Epithelial cell of proximal tubule (primary cell): ENCODE measurements around the gene CBLIF. TPM values are rescaled to one million over a fixed set of nuclear protein-coding genes. Genes with fewer than 3 reads are reported as not detected.
"Not testable (repeated sequence)": the region's sequence is repeated elsewhere in the genome, so short reads cannot be mapped to it uniquely, and the experiment has no call there.

ENCODE experiments used
- DNase-seq: peaks from one replicate; pipeline ENCODE4 v3.0.0-alpha.2; 2011; ENCODE audit warnings: low read depth
- H3K4me3 ChIP-seq: 2 replicates; pipeline ENCODE4 v1.5.1; 2011; ENCODE audit warnings: low read depth, mild to moderate bottlenecking, low read length
- total RNA-seq: library from RNA; depleted of rRNA; stranded (reverse); fragments of >200 nt; gene quantifications from 2 replicates; pipeline ENCODE4 v1.2.3, GENCODE V29; 2015
- TF ChIP-seq, protein P1 (sequence below): conservative IDR thresholded peaks from 2 replicates; pipeline ENCODE4 v1.5.1; 2012; ENCODE audit warnings: low read depth, mild to moderate bottlenecking, low read length

The CBLIF gene
- total RNA-seq, 1 donor from 2014 or later = not detected

DNA sequence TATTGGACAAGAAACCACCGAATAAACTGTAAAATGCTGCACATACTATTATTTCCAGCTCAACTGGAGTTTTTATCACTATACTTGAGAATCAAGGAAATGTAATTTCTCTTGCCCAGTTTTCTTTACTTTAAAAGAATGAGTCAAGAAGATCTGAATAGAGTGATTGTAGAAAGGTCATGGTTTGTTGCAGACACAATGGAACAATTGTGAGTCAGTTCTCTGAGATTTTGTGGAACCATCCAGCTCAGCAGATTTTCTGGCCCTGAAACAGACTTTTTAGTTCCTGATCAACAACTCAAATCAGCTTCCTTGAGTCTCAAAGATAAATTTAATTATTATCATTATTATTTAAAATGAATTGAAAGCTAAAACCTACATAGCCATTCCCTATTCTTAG, 19.7 kb upstream of the CBLIF start:
- DNase-seq = peak; percentile 74
- no peak overlapping the region for H3K4me3 ChIP-seq
- TF ChIP-seq, protein P1, sequence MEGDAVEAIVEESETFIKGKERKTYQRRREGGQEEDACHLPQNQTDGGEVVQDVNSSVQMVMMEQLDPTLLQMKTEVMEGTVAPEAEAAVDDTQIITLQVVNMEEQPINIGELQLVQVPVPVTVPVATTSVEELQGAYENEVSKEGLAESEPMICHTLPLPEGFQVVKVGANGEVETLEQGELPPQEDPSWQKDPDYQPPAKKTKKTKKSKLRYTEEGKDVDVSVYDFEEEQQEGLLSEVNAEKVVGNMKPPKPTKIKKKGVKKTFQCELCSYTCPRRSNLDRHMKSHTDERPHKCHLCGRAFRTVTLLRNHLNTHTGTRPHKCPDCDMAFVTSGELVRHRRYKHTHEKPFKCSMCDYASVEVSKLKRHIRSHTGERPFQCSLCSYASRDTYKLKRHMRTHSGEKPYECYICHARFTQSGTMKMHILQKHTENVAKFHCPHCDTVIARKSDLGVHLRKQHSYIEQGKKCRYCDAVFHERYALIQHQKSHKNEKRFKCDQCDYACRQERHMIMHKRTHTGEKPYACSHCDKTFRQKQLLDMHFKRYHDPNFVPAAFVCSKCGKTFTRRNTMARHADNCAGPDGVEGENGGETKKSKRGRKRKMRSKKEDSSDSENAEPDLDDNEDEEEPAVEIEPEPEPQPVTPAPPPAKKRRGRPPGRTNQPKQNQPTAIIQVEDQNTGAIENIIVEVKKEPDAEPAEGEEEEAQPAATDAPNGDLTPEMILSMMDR = no peak

GRCh38 chr11:59862252-59862651, 17.0 kb upstream of the CBLIF start:
- no peak for DNase-seq
- TF ChIP-seq, protein P1 = no peak

DNA sequence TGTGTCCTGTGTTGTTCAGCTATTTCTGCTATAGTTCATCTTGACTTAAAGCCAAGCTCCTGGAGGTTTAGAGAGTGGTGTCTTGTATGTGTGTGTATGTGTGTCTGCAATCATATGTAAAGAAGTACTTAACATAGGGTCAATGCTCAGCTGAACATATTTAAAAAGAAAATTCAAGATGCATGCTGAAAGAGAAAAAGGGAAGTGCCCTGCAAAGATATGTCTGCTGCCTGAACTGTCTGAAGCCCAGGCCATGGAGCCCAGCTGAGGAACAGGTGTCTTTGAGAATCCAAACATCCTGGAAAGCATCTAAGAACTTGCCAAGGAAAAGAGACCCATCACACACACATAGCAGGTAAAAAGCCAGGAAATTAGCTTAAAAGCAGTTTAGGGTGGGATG, 14.4 kb upstream of the CBLIF start:
- no peak overlapping the region for H3K4me3 ChIP-seq
- DNase-seq = no peak
- TF ChIP-seq, protein P1 = no peak

More at GRCh38 chr11:59862252-59862651, 17.0 kb upstream of the CBLIF start:
- H3K4me3 ChIP-seq = no peak overlapping the region

GRCh38 chr11:59857439-59858434, 12.4 kb upstream of the CBLIF start:
- H3K4me3 ChIP-seq = no peak overlapping the region
- peak; percentile 47 for DNase-seq
- TF ChIP-seq, protein P1 = no peak

GRCh38 chr11:59854871-59855270, 9.6 kb upstream of the CBLIF start:
- no peak for DNase-seq
- TF ChIP-seq, protein P1 = no peak
- H3K4me3 ChIP-seq = no peak overlapping the region

DNA sequence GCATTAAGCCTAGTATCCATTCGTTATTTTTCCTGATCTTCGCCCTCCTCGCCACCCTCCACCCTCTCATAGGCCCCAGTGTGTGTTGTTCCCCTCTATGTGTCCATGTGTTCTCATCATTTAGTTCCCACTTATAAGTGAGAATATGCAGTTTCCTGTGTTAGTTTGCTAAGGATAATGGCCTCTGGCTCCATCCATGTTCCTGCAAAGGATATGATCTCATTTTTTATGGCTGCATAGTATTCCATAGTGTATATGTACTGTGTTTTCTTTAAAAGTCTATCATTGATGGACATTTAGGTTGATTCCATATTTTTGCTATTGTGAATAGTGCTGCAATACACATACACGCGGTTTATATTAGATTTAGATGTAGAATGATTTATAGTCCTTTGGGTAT, 6.1 kb upstream of the CBLIF start:
- not testable (repeated sequence) for DNase-seq, H3K4me3 ChIP-seq

- not testable (repeated sequence) for DNase-seq, H3K4me3 ChIP-seq
Observed at GRCh38 chr11:59849551-59849950, 4.3 kb upstream of the CBLIF start.

DNA sequence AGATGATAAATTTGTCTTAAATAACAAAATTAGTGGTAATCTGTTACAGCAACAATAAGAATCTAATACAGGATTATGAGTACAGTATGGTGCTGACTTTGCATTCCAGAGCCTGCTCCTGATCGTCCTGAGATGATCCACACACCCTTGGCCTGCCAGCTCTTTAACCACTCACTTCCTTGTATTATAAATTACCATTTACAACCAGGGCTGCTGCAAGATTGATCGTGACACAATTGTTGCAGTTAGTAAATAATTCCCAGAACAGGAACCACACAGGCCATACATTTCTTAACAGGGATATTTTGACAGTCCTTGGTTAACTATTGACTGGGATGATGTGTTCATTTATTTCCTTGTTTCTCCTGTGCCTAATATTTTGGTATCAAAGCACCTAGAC, 3.8 kb upstream of the CBLIF start:
- H3K4me3 ChIP-seq = no peak overlapping the region
- TF ChIP-seq, protein P1 = no peak
- DNase-seq = peak; percentile 85

DNA sequence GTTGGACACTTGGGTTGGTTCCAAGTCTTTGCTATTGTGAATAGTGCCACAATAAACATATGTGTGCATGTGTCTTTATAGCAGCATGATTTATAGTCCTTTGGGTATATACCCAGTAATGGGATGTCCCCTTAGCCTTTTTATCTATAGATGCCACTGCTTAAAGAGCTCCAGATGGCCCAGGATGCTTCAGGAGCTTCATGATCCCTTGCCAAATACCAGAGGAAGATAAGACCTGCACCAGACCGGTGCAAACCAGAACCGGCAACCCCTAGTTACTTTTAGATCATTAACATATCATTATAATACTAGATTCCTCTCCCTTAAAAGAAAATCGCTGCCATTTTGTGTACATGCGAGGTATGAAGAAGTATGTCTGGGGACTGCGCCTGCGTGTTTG, 3.1 kb upstream of the CBLIF start:
- not testable (repeated sequence) for DNase-seq, H3K4me3 ChIP-seq
